ENCODE measurements around the gene LRRC56. TPM values are rescaled to one million over a fixed set of nuclear protein-coding genes. Genes with fewer than 3 reads are reported as not detected.

The LRRC56 gene
- total RNA-seq, 1 donor from 2014 or later: 0.13 TPM

GRCh38 chr11:576811-577610 lies 39.7 kb downstream of the LRRC56 start:
- DNase-seq: no peak
- intact Hi-C loops (cut with DNase I): no loop called here
- ATAC-seq (ENCODE audit: poor library complexity): no peak

- intact Hi-C loops (cut with DNase I): no loop called here
- no peak for DNase-seq
- ATAC-seq (ENCODE audit: poor library complexity): no peak
These were observed 40.2 kb downstream of the LRRC56 start for GRCh38 chr11:577611-577894.

GRCh38 chr11:578276-579035 lies 41.1 kb downstream of the LRRC56 start:
- ATAC-seq (ENCODE audit: poor library complexity) (no peak), DNase-seq (no peak)
- intact Hi-C loops (cut with DNase I): no loop called here

GRCh38 chr11:579830-580601 lies 42.7 kb downstream of the LRRC56 start:
- no peak for DNase-seq
- ATAC-seq (ENCODE audit: poor library complexity): no peak
- intact Hi-C loops (cut with DNase I): no loop called here

DNA sequence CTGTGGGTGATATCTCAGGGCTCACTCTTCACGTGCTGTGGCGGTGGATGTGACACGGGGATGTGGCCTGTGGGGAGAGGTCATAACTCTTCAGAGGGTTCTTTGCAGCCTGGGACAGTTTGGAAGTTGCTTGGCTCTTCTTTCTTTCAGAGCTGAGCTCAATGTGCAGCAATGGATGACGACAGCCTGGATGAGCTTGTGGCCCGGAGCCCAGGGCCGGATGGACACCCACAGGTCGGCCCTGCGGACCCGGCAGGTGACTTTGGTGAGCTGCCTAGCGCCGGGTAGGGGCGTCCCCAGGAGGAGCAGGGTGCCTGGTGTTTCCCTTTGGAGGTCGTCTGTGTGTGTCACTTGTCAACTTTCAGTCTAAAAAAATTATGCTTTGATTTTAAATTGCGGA lies 44.0 kb downstream of the LRRC56 start:
- ATAC-seq (ENCODE audit: poor library complexity) (peak; percentile 11), DNase-seq (no peak)
- intact Hi-C loops (cut with DNase I): no loop called here

- DNase-seq: no peak
- no peak for ATAC-seq (ENCODE audit: poor library complexity)
- intact Hi-C loops (cut with DNase I): no loop called here
These were observed 44.4 kb downstream of the LRRC56 start for GRCh38 chr11:581752-582151.

- intact Hi-C loops (cut with DNase I): no loop called here
- no peak for DNase-seq
- no peak for ATAC-seq (ENCODE audit: poor library complexity)
These were observed 47.0 kb downstream of the LRRC56 start for GRCh38 chr11:584287-584686.

GRCh38 chr11:586376-587316 lies 49.3 kb downstream of the LRRC56 start:
- no peak for ATAC-seq (ENCODE audit: poor library complexity)
- DNase-seq: no peak
- intact Hi-C loops (cut with DNase I): no loop called here

DNA sequence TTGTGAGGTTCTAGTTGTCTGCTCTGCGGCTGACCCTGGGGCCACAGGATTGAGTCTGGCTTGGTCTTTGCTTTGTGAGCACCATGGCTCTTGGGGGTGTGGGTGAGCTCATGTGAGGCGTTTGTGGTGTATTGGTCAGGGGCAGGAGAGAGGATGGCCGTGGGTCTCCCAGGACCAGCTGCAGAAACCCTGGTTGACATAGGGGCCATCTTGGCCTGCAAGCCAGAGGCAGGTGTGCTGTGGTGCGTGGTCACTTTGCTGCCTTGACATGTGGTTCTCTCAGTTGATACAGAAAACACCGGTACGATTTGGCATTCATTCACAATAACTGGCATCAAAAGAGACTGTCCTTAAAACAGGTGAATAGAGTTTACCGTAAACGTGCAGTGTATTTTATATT lies 50.2 kb downstream of the LRRC56 start:
- no peak for ATAC-seq (ENCODE audit: poor library complexity)
- no peak for DNase-seq
- intact Hi-C loops (cut with DNase I): no loop called here

- DNase-seq: no peak
- ATAC-seq (ENCODE audit: poor library complexity): peak; percentile 22
These were observed 50.7 kb downstream of the LRRC56 start for GRCh38 chr11:587978-588380.

GRCh38 chr11:589798-590197 lies 52.5 kb downstream of the LRRC56 start:
- ATAC-seq (ENCODE audit: poor library complexity) (no peak), DNase-seq (no peak)
- intact Hi-C loops (cut with DNase I): no loop called here

More at GRCh38 chr11:587978-588380, 50.7 kb downstream of the LRRC56 start:
- intact Hi-C loops (cut with DNase I): no loop called here

DNA sequence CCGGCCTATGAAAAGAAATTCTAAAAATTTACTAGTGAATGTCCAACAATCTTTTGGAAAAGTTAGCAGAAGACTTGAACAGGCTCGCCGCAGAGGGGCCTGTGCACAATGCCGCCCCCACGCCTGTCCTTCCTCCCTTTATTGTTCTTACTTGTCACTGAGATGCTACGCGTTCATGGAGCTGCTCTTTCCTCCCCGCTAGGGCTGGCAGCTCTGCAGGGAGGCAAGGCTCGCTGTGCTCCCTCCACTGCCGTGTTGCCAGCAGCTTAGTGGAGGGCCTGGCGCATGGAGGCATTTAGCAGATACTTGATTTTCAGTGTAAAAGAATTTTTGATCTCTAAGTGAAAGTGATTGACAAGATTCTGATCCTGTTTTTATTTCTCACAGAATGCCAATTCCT lies 53.7 kb downstream of the LRRC56 start:
- intact Hi-C loops (cut with DNase I): no loop called here
- DNase-seq: no peak
- no peak for ATAC-seq (ENCODE audit: poor library complexity)

GRCh38 chr11:592501-592900 lies 55.2 kb downstream of the LRRC56 start:
- intact Hi-C loops (cut with DNase I): no loop called here
- ATAC-seq (ENCODE audit: poor library complexity): no peak
- no peak for DNase-seq

GRCh38 chr11:592918-593317 lies 55.6 kb downstream of the LRRC56 start:
- ATAC-seq (ENCODE audit: poor library complexity) (no peak), DNase-seq (no peak)
- intact Hi-C loops (cut with DNase I): no loop called here

GRCh38 chr11:593347-593746 lies 56.0 kb downstream of the LRRC56 start:
- ATAC-seq (ENCODE audit: poor library complexity): no peak
- intact Hi-C loops (cut with DNase I): no loop called here
- DNase-seq: no peak

- intact Hi-C loops (cut with DNase I): no loop called here
- DNase-seq: no peak
These were observed 58.1 kb downstream of the LRRC56 start for GRCh38 chr11:595400-595799.

GRCh38 chr11:596374-596773 lies 59.0 kb downstream of the LRRC56 start:
- intact Hi-C loops (cut with DNase I): no loop called here
- ATAC-seq (ENCODE audit: poor library complexity): no peak
- DNase-seq: no peak

More at GRCh38 chr11:595400-595799, 58.1 kb downstream of the LRRC56 start:
- ATAC-seq (ENCODE audit: poor library complexity): no peak

DNA sequence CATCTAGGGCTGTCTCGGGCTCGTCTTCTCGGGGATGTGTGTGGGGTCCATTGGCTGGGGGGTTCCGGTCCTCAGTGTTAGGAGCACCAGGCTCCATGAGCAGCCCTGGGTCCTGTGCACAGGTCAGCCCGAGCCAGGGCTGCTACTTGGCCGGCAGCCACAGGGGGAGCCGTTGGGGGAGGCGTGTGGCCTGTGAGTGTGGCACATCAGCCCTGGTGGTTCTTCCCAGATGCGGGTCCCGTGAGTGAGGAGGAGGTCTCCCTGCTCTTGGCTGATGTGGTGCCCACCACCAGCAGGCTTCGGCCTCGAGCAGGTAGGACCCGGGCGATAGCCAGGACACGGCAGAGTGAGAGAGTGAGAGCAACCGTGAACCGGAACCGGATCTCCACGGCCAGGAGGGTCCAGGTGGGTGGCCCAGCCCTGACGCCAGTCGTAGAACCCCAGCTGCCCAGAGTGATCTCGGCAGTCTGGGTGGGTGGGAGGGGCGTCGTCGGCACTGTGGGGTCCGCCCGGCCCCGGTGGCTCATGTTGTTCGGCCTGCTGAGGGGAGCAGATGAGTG lies 59.9 kb downstream of the LRRC56 start:
- no peak for ATAC-seq (ENCODE audit: poor library complexity)
- DNase-seq: no peak
- intact Hi-C loops (cut with DNase I): no loop called here

Data from Right ventricle myocardium superior (tissue), 1 donor.